Upper lobe of left lung (tissue), 6 donors: Measurements from ENCODE around the gene SMAD3. TPM values are rescaled to one million over a fixed set of nuclear protein-coding genes. Genes with fewer than 3 reads are reported as not detected.

ENCODE experiments used
- ATAC-seq, 2 donors: fragments of 200-7000 bp; cut with Tn5 transposase; one replicate each; pipeline ENCODE4 v1.9.1; 2022; ENCODE audit warnings: mild to moderate bottlenecking in 2 of 2, moderate library complexity in 2 of 2; ENCODE audit not compliant: low FRiP score in 2 of 2
- DNase-seq, 2 donors: peaks; one replicate each; pipeline ENCODE4 v3.0.0-alpha.2; 2019 to 2020
- H3K27ac ChIP-seq, 4 donors: fragments of 200-600 bp; sonication (generic); one replicate each; pipeline ENCODE4 v1.5.1; 2016 to 2019
- H3K27me3 ChIP-seq, 4 donors: fragments of 200-600 bp; sonication (generic); one replicate each; pipeline ENCODE4 v1.5.1; 2017 to 2019
- H3K36me3 ChIP-seq, 4 donors: fragments of 200-600 bp; sonication (generic); one replicate each; pipeline ENCODE4 v1.5.1; 2016 to 2019
- H3K4me1 ChIP-seq, 4 donors: fragments of 200-600 bp; sonication (generic); one replicate each; pipeline ENCODE4 v1.5.1; 2018 to 2019
- H3K4me3 ChIP-seq, 4 donors: fragments of 200-600 bp; sonication (generic); one replicate each; pipeline ENCODE4 v1.5.1; 2017 to 2019; ENCODE audit warnings: mild to moderate bottlenecking in 2 of 4, moderate library complexity in 1 of 4
- H3K9me3 ChIP-seq, 4 donors: fragments of 200-600 bp; sonication (generic); one replicate each; pipeline ENCODE4 v1.5.1; 2018 to 2019
- EP300 ChIP-seq, 4 donors: sonication (generic); formaldehyde crosslinking; IDR thresholded peaks; one replicate each; pipeline ENCODE4 v1.5.1; 2017; ENCODE audit warnings: antibody characterized with exemption in 4 of 4, control low read depth in 2 of 4
- POLR2A ChIP-seq, 4 donors: fragments of 450-650 bp; IDR thresholded peaks; one replicate each; pipeline ENCODE4 v1.5.1; 2016 to 2017; ENCODE audit warnings: antibody characterized with exemption in 4 of 4, mild to moderate bottlenecking in 2 of 4
- POLR2AphosphoS5 ChIP-seq, 2 donors: sonication (generic); formaldehyde crosslinking; IDR thresholded peaks; one replicate each; pipeline ENCODE4 v1.5.1; 2017; ENCODE audit warnings: antibody characterized with exemption in 2 of 2
- WGBS, 2 donors: methylation state at CpG; one replicate each; pipeline ENCODE4 v1.1.5; 2017 to 2018; 5-methylcytosine and 5-hydroxymethylcytosine counted together
- total RNA-seq, 6 donors: library from RNA; depleted of rRNA in 4 of 6; stranded (reverse); fragments of >200 nt in 4 of 6; gene quantifications; one replicate each; pipeline versions ENCODE4 v1.1.0 to v1.2.1, GENCODE V29; 2016 to 2021
- TF ChIP-seq, protein P1 (sequence below), 6 experiments: fragments of 450-650 bp in 4 of 6; fragments of 200-600 bp in 2 of 6; sonication (generic) in 2 of 6; IDR thresholded peaks; one replicate each; pipeline ENCODE4 v1.5.1; 2016 to 2019; ENCODE audit warnings: antibody characterized with exemption in 6 of 6
- donor health status: DM: no; HTN: no; CAD: no; lungs with moderate emphysema.
- donor health status: DM: no; HTN: yes; CAD: no; lungs with severe emphysema.

The SMAD3 gene
- total RNA-seq, 6 donors from 2014 or later, result 31.7 to 44.5 (median 36.3) TPM

DNA sequence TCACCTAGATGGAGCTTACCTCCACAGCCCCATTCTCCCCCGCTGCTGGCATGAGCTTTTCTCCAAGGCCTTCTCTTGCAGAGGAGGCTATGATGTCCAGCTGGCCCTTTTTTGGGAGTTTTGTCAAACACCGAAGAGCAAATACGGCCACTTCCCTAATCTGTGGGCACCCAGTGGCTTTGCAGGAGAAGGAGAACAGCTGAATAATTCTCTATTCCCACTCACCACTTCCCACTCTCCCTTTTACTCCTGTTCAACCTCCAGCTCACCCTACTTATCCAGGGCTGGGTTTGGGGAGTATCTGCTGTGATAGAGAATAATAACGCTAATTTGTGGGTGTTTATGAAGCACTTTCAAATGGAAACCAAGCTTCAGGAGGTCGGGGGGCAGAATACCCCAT is 96.0 kb downstream of the SMAD3 start:
- TF ChIP-seq, protein P1, sequence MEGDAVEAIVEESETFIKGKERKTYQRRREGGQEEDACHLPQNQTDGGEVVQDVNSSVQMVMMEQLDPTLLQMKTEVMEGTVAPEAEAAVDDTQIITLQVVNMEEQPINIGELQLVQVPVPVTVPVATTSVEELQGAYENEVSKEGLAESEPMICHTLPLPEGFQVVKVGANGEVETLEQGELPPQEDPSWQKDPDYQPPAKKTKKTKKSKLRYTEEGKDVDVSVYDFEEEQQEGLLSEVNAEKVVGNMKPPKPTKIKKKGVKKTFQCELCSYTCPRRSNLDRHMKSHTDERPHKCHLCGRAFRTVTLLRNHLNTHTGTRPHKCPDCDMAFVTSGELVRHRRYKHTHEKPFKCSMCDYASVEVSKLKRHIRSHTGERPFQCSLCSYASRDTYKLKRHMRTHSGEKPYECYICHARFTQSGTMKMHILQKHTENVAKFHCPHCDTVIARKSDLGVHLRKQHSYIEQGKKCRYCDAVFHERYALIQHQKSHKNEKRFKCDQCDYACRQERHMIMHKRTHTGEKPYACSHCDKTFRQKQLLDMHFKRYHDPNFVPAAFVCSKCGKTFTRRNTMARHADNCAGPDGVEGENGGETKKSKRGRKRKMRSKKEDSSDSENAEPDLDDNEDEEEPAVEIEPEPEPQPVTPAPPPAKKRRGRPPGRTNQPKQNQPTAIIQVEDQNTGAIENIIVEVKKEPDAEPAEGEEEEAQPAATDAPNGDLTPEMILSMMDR (IDR thresholded peaks at IDR 0.05), result no peak
- TF ChIP-seq EP300 (IDR thresholded peaks at IDR 0.05), result no peak
- no peak for TF ChIP-seq POLR2AphosphoS5 (IDR thresholded peaks at IDR 0.05)
- TF ChIP-seq POLR2A (IDR thresholded peaks at IDR 0.05), result no peak
- Histone ChIP-seq H3K27ac (no peak overlapping the region), H3K4me3 (no peak overlapping the region), H3K27me3 (no peaks in the 10 kb centered on the region), H3K9me3 (no peaks in the 10 kb centered on the region), H3K4me1 (peaks cover 13 to 25% (median 22%) of the 10 kb centered on the region in 4 donors), H3K36me3 (peaks cover 0 to 16% (median 7%) of the 10 kb centered on the region in 4 donors)
- 79 to 91% methylated on average over 5 of the region's 5 CpGs for WGBS, 2 donors
- no peak for ATAC-seq
- no peak for DNase-seq

DNA sequence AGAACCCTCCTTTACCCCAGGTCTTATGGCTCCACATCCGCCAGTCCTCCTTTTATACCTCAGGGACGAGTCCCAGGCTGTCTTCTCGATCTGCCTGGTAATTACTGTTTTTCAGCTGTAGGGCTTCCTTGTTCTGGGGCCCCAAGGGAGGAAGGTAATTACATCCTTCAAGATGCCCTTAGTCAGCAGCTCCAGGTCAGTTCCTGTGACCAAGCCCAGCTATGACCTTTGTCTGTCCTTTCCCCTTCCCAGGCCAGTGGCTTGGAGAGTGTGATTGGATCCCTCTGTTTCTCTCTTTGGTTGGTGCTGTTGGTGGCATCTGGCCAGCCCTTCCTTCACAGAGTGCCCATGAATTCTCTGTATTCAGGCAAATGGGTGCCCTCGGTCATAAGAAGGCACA is 96.5 kb downstream of the SMAD3 start:
- peaks cover 13 to 25% (median 22%) of the 10 kb centered on the region in 4 donors for H3K4me1 ChIP-seq
- no peaks in the 10 kb centered on the region for H3K9me3 ChIP-seq
- no peaks in the 10 kb centered on the region for H3K27me3 ChIP-seq
- peaks cover 0 to 21% (median 9%) of the 10 kb centered on the region in 4 donors for H3K36me3 ChIP-seq
- no peak for ATAC-seq
- no peak overlapping the region for H3K4me3 ChIP-seq
- TF ChIP-seq EP300 (IDR thresholded peaks at IDR 0.05) (no peak), POLR2AphosphoS5 (IDR thresholded peaks at IDR 0.05) (no peak), POLR2A (IDR thresholded peaks at IDR 0.05) (no peak)
- TF ChIP-seq, protein P1 (IDR thresholded peaks at IDR 0.05), result no peak
- no peak for DNase-seq
- no peak overlapping the region for H3K27ac ChIP-seq
- 81 to 92% methylated on average over 4 of the region's 4 CpGs for WGBS, 2 donors

DNA sequence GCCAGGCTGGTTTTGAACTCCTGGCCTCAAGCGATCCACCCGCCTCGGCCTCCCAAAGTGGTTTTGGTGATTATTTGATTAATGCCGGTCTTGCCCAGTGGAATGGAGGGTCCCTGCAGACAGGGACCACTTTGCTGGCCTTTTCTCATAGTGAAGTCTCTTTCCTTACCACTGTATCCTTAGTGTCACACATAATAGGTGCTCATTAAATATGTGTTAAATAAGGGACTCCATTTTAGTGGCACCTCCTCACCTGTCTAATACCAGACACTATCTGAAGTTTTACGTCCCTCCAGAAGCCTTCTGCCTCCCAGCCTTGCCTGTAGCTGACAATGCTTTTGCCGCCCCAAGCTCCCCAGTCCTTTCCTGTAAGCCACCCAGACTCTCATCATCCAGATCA is 97.8 kb downstream of the SMAD3 start:
- no peak for TF ChIP-seq POLR2AphosphoS5 (IDR thresholded peaks at IDR 0.05)
- TF ChIP-seq, protein P1 (IDR thresholded peaks at IDR 0.05), result no peak
- no peak for TF ChIP-seq POLR2A (IDR thresholded peaks at IDR 0.05)
- no peak for TF ChIP-seq EP300 (IDR thresholded peaks at IDR 0.05)
- H3K36me3 ChIP-seq, result peaks cover 0 to 24% (median 9%) of the 10 kb centered on the region in 4 donors
- H3K9me3 ChIP-seq, result no peaks in the 10 kb centered on the region
- no peak overlapping the region for H3K4me3 ChIP-seq
- peaks cover 12 to 30% (median 16%) of the 10 kb centered on the region in 4 donors for H3K4me1 ChIP-seq
- WGBS, 2 donors, result 95 to 100% methylated on average over 6 of the region's 6 CpGs
- no peak for DNase-seq
- ATAC-seq, result no peak
- no peak overlapping the region for H3K27ac ChIP-seq
- H3K27me3 ChIP-seq, result no peaks in the 10 kb centered on the region

DNA sequence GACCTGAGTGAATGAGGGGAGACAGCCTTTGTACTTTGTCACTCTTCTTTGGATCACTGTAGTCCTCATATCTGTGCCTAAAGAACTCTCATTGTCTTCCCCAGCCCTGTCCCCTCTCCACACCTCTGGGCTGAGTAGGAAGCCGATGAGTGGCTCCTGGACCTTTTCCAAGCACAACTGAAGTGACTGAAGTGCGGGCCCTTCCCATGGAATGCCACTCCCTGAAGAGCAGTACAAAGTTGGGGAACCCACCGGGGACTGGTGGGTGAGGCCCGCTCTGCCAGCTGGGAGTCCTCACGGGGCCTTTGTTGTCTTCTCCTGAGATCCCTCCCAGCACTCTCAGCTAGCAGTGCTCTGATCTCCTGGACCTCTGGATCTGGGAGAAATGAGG is 99.0 kb downstream of the SMAD3 start:
- Histone ChIP-seq H3K9me3 (no peaks in the 10 kb centered on the region), H3K36me3 (peaks cover 0 to 24% (median 11%) of the 10 kb centered on the region in 4 donors), H3K4me3 (no peak overlapping the region), H3K27ac (peak overlapping the region in 1 of 4 donors; percentile 49), H3K4me1 (peaks cover 7 to 35% (median 14%) of the 10 kb centered on the region in 4 donors), H3K27me3 (no peaks in the 10 kb centered on the region)
- DNase-seq (peak in 1 of 2 donors; percentile 67), ATAC-seq (peak; percentile 11 to 39)
- 57 to 63% methylated on average over 2 to 5 of the region's 5 CpGs for WGBS, 2 donors
- TF ChIP-seq POLR2A (IDR thresholded peaks at IDR 0.05), result no peak
- no peak for TF ChIP-seq POLR2AphosphoS5 (IDR thresholded peaks at IDR 0.05)
- TF ChIP-seq, protein P1 (IDR thresholded peaks at IDR 0.05), result no peak
- no peak for TF ChIP-seq EP300 (IDR thresholded peaks at IDR 0.05)

DNA sequence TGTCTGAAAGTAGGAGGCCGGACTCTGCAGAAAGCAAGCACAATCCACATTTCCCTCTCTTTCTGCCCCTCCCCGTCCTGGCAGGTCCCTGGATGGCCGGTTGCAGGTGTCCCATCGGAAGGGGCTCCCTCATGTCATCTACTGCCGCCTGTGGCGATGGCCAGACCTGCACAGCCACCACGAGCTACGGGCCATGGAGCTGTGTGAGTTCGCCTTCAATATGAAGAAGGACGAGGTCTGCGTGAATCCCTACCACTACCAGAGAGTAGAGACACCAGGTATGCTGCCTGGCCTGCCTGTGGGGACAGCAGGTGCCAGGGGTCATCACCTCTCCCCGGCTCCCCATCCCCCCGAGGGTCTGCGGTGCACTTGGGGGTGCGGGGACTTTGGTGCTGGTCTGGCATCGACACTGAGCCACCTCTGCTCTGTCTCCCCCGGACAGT is 99.4 kb downstream of the SMAD3 start:
- Histone ChIP-seq H3K27me3 (no peaks in the 10 kb centered on the region), H3K4me1 (peaks cover 7 to 35% (median 14%) of the 10 kb centered on the region in 4 donors), H3K4me3 (no peak overlapping the region), H3K9me3 (no peaks in the 10 kb centered on the region), H3K27ac (peak overlapping the region in 2 of 4 donors; percentile 18 to 49), H3K36me3 (peaks cover 0 to 24% (median 12%) of the 10 kb centered on the region in 4 donors)
- WGBS, 2 donors, result 85 to 94% methylated on average over 12 to 16 of the region's 17 CpGs
- DNase-seq (peak; percentile 45 to 68), ATAC-seq (peak; percentile 9 to 35)
- TF ChIP-seq EP300 (IDR thresholded peaks at IDR 0.05), result no peak
- no peak for TF ChIP-seq POLR2AphosphoS5 (IDR thresholded peaks at IDR 0.05)
- TF ChIP-seq, protein P1 (IDR thresholded peaks at IDR 0.05), result peak in 2 of 6 experiments; percentile 33 to 36
- TF ChIP-seq POLR2A (IDR thresholded peaks at IDR 0.05), result no peak
